Sigmoid colon (tissue), 7 donors: Measurements from ENCODE around the gene FILIP1L. TPM values are rescaled to one million over a fixed set of nuclear protein-coding genes. Genes with fewer than 3 reads are reported as not detected.
"Not testable (repeated sequence)": the region's sequence is repeated elsewhere in the genome, so short reads cannot be mapped to it uniquely, and the experiment has no call there.

ENCODE experiments used
- DNase-seq: peaks from one replicate; pipeline ENCODE4 v3.0.0-alpha.2; 2019
- H3K27ac ChIP-seq, 4 donors: fragments of 200-600 bp; sonication (generic); one replicate each; pipeline ENCODE4 v1.5.1; 2016 to 2019; ENCODE audit warnings: mild to moderate bottlenecking in 1 of 4
- H3K27me3 ChIP-seq, 3 donors: fragments of 200-600 bp; sonication (generic); one replicate each; pipeline ENCODE4 v1.5.1; 2019; ENCODE audit warnings: mild to moderate bottlenecking in 1 of 3
- H3K36me3 ChIP-seq, 4 donors: fragments of 200-600 bp; sonication (generic); one replicate each; pipeline ENCODE4 v1.5.1; 2016 to 2019
- H3K4me1 ChIP-seq, 4 donors: fragments of 200-600 bp; sonication (generic); one replicate each; pipeline ENCODE4 v1.5.1; 2017 to 2019
- H3K4me3 ChIP-seq, 4 donors: fragments of 200-600 bp; sonication (generic); one replicate each; pipeline ENCODE4 v1.5.1; 2017 to 2019; ENCODE audit warnings: mild to moderate bottlenecking in 2 of 4, moderate library complexity in 1 of 4
- H3K9me3 ChIP-seq, 4 donors: fragments of 200-600 bp in 3 of 4; sonication (generic) in 3 of 4; one replicate each; pipeline versions ENCODE4 v1.5.1 to v1.6.1; 2013 to 2019
- EP300 ChIP-seq, 4 donors: sonication (generic); formaldehyde crosslinking; IDR thresholded peaks; one replicate each; pipeline ENCODE4 v1.6.1; 2017; ENCODE audit warnings: antibody characterized with exemption in 4 of 4
- POLR2A ChIP-seq, 2 donors: fragments of 450-650 bp; IDR thresholded peaks; one replicate each; pipeline ENCODE4 v1.6.1; 2016; ENCODE audit warnings: antibody characterized with exemption in 2 of 2, mild to moderate bottlenecking in 2 of 2, moderate library complexity in 2 of 2
- POLR2AphosphoS5 ChIP-seq, 4 donors: sonication (generic); formaldehyde crosslinking; IDR thresholded peaks; one replicate each; pipeline ENCODE4 v1.6.1; 2017; ENCODE audit warnings: antibody characterized with exemption in 4 of 4
- WGBS, 2 donors: extraction: QIAGEN DNeasy Blood & Tissue Kit; methylation state at CpG; one replicate each; pipeline ENCODE4 v1.1.7; 2013; 5-methylcytosine and 5-hydroxymethylcytosine counted together
- intact Hi-C: fragments of 100-400 bp; cut with DNase I; formaldehyde crosslinking; loops from one replicate; pipeline ENCODE4 v1.15.1; 2023
- polyA plus RNA-seq, 3 donors: library from polyadenylated mRNA; stranded (reverse); fragments of 200-250 nt; gene quantifications; one replicate each; pipeline ENCODE4 v1.2.3, GENCODE V29; 2013
- total RNA-seq, 4 donors: library from RNA; depleted of rRNA; stranded (reverse); fragments of >200 nt; gene quantifications; one replicate each; pipeline ENCODE4 v1.1.0, GENCODE V29; 2016
- TF ChIP-seq, protein P1 (sequence below), 4 experiments: fragments of 450-650 bp in 3 of 4; fragments of 200-600 bp in 1 of 4; IDR thresholded peaks; one replicate each; pipeline ENCODE4 v1.5.1; 2016 to 2019; ENCODE audit warnings: antibody characterized with exemption in 4 of 4, mild to moderate bottlenecking in 3 of 4, moderate library complexity in 2 of 4
- donor health status: healthy with polysubstance abuse.
- donor health status: Bipolar disorder and iron deficiency.
- donor health status: healthy.

FILIP1L gene
- total and polyA plus RNA-seq, 7 donors, result 6.0 to 93.3 (median 42.5) TPM

DNA sequence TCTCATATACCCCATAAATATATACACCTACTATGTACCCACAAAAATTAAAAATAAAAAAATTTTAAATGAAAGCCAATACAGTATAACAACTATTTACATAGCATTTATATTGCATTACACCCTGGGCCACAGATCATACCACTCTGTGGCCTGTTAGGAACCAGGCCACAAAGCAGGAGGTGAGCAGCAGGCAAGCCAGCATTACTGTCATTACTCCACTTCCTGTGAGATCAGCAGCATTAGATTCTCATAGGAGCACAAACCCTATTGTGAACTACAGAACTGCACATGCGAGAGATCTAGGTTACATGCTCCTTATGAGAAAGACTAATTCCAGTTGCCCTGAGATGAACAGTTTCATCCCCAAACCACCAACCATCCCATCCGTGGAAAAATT, 17.4 kb downstream of the FILIP1L start:
- Histone ChIP-seq H3K36me3 (no peaks in the 10 kb centered on the region), H3K4me3 (no peak overlapping the region), H3K27me3 (no peaks in the 10 kb centered on the region), H3K9me3 (no peaks in the 10 kb centered on the region), H3K4me1 (peaks cover 0 to 28% (median 17%) of the 10 kb centered on the region in 4 donors), H3K27ac (peak overlapping the region in 2 of 4 donors; percentile 57 to 62)
- no peak for DNase-seq
- no peak for TF ChIP-seq POLR2AphosphoS5 (IDR thresholded peaks at IDR 0.05)
- TF ChIP-seq, protein P1, sequence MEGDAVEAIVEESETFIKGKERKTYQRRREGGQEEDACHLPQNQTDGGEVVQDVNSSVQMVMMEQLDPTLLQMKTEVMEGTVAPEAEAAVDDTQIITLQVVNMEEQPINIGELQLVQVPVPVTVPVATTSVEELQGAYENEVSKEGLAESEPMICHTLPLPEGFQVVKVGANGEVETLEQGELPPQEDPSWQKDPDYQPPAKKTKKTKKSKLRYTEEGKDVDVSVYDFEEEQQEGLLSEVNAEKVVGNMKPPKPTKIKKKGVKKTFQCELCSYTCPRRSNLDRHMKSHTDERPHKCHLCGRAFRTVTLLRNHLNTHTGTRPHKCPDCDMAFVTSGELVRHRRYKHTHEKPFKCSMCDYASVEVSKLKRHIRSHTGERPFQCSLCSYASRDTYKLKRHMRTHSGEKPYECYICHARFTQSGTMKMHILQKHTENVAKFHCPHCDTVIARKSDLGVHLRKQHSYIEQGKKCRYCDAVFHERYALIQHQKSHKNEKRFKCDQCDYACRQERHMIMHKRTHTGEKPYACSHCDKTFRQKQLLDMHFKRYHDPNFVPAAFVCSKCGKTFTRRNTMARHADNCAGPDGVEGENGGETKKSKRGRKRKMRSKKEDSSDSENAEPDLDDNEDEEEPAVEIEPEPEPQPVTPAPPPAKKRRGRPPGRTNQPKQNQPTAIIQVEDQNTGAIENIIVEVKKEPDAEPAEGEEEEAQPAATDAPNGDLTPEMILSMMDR (IDR thresholded peaks at IDR 0.05), result no peak
- TF ChIP-seq POLR2A (IDR thresholded peaks at IDR 0.05), result no peak
- no peak for TF ChIP-seq EP300 (IDR thresholded peaks at IDR 0.05)
- intact Hi-C loops, result no loop called here
- WGBS, 2 donors, result 94% methylated on average over 2 of the region's 2 CpGs

DNA sequence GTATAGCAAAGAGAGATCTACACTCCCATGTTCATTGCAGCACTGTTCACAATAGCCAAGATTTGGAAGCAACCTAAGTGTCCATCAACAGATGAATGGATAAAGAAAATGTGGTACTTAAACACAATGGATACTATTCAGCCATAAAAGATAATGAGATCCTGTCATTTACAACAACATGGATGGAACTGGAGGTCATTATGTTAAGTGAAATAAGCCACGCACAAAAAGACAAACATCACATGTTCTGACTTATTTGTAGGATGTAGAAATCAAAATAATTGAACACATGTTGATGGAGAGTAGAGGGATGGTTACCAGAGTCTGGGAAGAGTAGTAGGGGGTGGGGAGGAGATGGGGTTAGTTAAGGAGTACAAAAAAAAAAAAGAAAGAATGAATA, 18.0 kb downstream of the FILIP1L start:
- H3K9me3 ChIP-seq, DNase-seq, H3K27ac ChIP-seq, H3K36me3 ChIP-seq, H3K27me3 ChIP-seq, intact Hi-C loops, H3K4me3 ChIP-seq: not testable (repeated sequence)
- H3K4me1 ChIP-seq, result peaks cover 0 to 28% (median 17%) of the 10 kb centered on the region in 4 donors
- WGBS, 2 donors, result 89 to 94% methylated on average over 1 of the region's 1 CpG

DNA sequence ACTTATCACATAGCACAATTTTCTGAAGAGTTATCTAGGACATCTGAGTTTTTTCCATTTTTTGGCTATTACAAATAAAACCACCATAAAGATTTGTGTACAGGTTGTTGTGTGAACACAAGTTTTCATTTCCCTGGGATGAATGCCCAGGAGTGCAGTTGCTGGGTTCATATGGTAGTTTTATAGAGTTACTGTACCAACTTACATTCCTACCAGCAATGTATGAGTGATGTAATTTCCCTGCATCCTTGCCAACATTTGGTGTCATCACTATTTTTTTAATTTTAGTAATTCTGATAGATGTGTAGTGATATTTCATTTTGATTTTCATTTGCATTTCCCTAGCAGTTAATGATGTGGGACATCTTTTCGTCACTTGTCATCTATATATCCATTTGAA, 20.5 kb downstream of the FILIP1L start:
- H3K36me3 ChIP-seq, result no peaks in the 10 kb centered on the region
- H3K27ac ChIP-seq, result no peak overlapping the region
- no peaks in the 10 kb centered on the region for H3K9me3 ChIP-seq
- H3K27me3 ChIP-seq, result no peaks in the 10 kb centered on the region
- H3K4me3 ChIP-seq, result no peak overlapping the region
- DNase-seq, result no peak
- H3K4me1 ChIP-seq, result peaks cover 0 to 26% (median 14%) of the 10 kb centered on the region in 4 donors
- TF ChIP-seq, protein P1 (IDR thresholded peaks at IDR 0.05), result no peak
- TF ChIP-seq POLR2A (IDR thresholded peaks at IDR 0.05) (no peak), POLR2AphosphoS5 (IDR thresholded peaks at IDR 0.05) (no peak), EP300 (IDR thresholded peaks at IDR 0.05) (no peak)
- 97 to 100% methylated on average over 1 of the region's 1 CpG for WGBS, 2 donors
- intact Hi-C loops, result no loop called here

DNA sequence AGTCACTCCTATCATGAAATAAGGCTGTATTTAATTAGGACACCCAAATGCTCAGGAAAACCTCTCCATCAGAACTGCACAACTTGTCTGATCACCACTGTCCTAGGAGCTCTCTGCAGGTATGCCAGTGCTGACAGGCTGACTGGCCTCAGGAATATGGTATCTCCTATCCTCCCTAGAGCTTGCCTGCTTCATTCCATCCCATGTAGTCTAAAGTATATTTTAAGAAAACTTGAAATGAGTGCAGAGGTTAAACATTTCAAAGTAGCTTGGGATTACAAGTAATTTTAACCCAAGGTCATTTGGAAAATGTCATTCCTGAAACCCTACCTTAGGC, 23.7 kb downstream of the FILIP1L start:
- intact Hi-C loops, result no loop called here
- H3K36me3 ChIP-seq, result no peaks in the 10 kb centered on the region
- no peaks in the 10 kb centered on the region for H3K9me3 ChIP-seq
- no peak overlapping the region for H3K27ac ChIP-seq
- no peak for DNase-seq
- no peak for TF ChIP-seq POLR2AphosphoS5 (IDR thresholded peaks at IDR 0.05)
- TF ChIP-seq, protein P1 (IDR thresholded peaks at IDR 0.05), result peak in 1 of 4 experiments; percentile 2
- H3K27me3 ChIP-seq, result no peaks in the 10 kb centered on the region
- H3K4me3 ChIP-seq, result no peak overlapping the region
- H3K4me1 ChIP-seq, result peaks cover 0 to 29% (median 10%) of the 10 kb centered on the region in 4 donors

DNA sequence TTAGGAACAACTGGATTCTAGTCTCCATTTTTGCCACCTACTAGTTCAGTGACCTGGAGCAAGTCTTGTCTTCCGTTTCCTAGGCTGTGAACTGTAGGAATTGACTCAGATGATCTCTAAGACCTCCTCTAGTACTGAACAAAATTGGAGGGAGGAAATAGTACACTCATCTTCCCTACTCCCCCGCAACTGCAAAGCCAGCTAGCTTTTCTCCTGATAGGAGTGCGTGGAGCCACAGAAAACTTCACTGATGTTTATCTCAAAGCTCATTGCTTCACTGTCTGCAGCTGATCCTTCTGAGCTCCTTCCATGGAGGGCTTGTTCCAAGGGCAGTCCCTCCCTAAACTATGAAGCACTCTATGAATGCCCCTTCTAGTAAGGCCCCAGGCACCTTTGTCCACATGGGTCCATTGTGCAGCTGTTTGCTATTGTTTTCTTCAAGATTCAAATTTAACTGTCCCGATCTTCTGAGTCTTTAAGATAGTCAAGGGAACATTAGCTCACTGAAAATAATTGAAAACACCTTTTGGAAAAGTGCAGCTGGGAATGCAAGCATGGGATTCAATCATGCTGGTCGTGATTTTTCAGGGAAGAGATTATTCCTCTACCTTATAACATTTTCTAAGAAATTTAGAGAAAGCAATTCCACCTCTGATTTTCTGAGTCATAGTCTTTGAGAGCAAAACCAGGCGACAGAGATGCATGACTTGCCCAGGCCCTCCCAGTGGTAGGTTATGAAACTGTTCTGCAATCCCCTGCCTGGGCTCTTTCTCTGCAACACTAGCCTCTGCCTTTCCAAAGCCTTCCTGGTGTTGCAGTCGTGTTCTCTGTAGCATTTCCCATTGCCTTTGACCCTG, 24.3 kb downstream of the FILIP1L start:
- WGBS, 2 donors, result 82 to 87% methylated on average over 7 of the region's 7 CpGs
- intact Hi-C loops, result no loop called here
- TF ChIP-seq, protein P1 (IDR thresholded peaks at IDR 0.05), result peak in 2 of 4 experiments; percentile 7 to 11
- no peak for TF ChIP-seq EP300 (IDR thresholded peaks at IDR 0.05)
- no peaks in the 10 kb centered on the region for H3K27me3 ChIP-seq
- peaks cover 0 to 29% (median 13%) of the 10 kb centered on the region in 4 donors for H3K4me1 ChIP-seq
- H3K36me3 ChIP-seq, result no peaks in the 10 kb centered on the region
- no peak for DNase-seq
- no peak overlapping the region for H3K4me3 ChIP-seq
- H3K27ac ChIP-seq, result peak overlapping the region in 1 of 4 donors; percentile 8
- no peaks in the 10 kb centered on the region for H3K9me3 ChIP-seq
